D341Med (cell line): Measurements from ENCODE around the gene CELSR2.
"Not testable (repeated sequence)": the region's sequence is repeated elsewhere in the genome, so short reads cannot be mapped to it uniquely, and the experiment has no call there.

ENCODE experiments used
- DNase-seq: peaks from one replicate; pipeline ENCODE4 v3.0.0; 2012; ENCODE audit warnings: low spot score

CELSR2 gene

GRCh38 chr1:109301874-109302273 lies 52.5 kb downstream of the CELSR2 start:
- no peak for DNase-seq

- no peak for DNase-seq
Observed at GRCh38 chr1:109304226-109304920, 55.0 kb downstream of the CELSR2 start.

DNA sequence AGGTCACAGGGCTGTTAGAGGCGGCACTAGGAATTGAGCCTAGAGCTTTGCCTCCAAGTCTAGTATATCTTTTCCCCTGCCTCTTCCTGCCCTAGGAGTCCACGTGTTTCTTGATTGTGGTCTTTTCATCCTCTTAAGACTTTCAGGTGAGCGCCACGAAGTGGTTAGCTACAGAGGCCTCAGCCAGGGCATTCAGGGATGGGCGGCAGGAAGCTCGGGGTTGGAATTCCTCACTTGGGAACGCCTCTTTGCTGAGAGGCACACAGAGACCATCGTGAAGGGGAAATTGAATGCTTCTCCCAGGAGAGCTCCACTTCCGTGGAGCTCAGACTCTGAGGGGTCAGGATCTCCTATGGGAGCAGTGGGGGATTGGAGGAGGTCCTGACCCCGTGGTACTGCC lies 56.7 kb downstream of the CELSR2 start:
- DNase-seq = not testable (repeated sequence)

DNA sequence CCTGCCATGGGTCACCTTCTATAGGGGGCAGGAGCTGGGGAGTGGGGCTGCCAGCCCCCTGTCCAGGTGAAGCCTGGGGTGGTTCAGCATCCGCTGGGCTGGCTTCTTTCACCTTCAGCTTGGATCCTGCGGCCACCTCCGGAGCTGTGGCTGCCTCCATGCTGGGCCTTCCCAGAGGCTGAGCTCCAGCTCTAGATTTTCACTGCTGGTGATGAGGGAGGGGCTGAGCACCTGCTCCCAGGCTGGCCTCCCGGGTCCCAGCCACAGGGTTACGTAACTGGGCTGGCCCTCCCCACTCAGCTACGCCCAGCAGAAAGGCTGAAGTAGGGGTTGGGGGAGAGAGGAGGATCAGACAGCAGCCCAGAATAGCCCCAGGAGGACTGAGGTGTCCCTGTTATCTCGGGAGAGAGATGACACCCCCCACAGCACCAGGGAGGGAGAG lies 57.5 kb downstream of the CELSR2 start, which contains the start of gene MYBPHL:
Gene MYBPHL (minus strand): TSS at position 180 of the 442 bp plus-strand sequence. CDS start 20 bp downstream, at position 160.
- DNase-seq = peak; percentile 76

- DNase-seq = peak; percentile 81
Observed at GRCh38 chr1:109307274-109308021, 58.1 kb downstream of the CELSR2 start.

- DNase-seq = no peak
Observed at GRCh38 chr1:109309347-109309746, 60.0 kb downstream of the CELSR2 start.

GRCh38 chr1:109312246-109312645 lies 62.9 kb downstream of the CELSR2 start:
- no peak for DNase-seq

DNA sequence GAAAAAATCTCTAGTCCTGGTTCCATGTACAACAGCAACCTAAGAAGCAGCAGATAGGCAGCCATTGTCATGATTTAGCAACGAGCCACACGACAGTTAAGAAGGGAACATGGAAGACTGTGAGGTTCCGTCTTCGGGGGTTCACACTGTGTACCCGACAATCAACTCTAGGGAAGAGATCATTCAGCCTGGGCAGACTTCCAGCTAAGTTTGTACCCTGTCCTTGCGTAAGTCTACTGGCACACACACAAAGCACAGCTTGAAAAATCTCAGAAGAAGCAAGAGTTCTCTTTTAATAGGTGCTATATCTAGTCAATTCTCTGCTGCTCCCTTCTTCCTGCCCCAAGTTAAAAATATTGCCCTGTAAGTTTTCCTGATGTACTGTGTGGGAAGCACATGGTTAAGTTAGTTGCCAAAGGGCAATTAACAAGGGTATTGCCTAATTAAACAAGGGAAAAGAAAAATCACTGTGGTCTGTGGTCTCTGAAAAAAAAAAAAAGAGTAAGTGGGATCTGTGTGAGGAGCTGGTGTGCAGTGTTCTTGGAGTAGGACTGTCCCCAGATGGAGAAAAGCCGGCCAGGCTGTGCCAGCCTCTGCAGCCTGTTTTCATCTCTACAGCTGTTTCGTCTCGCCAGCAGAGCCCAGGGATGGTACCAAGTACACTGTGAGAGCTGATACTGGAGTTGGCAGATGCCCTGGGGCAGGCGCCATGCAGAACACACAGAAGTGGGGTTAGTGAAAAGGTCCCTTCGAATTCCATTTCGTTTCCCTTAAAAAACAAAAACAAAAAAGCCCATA lies 63.8 kb downstream of the CELSR2 start:
- peak; percentile 50 for DNase-seq

DNA sequence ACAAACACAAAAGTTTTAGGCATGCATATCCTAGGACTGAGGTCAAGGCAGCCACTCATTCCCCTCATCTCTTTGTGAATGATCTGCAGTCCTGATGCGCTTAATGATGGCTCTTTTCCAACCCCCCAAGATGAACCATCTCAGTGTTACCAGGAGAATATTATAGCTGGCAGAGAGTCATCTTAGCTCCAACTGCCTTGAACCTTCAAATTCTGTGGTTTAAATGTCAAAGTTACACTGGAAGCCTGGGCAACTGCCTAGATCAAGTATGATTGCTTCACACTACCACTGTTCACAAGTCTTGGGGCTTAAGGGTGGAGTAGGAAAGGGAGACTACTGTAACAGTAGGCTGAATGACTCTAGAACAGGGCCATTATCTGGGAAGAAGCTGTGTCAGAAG lies 65.5 kb downstream of the CELSR2 start:
- DNase-seq = no peak

DNA sequence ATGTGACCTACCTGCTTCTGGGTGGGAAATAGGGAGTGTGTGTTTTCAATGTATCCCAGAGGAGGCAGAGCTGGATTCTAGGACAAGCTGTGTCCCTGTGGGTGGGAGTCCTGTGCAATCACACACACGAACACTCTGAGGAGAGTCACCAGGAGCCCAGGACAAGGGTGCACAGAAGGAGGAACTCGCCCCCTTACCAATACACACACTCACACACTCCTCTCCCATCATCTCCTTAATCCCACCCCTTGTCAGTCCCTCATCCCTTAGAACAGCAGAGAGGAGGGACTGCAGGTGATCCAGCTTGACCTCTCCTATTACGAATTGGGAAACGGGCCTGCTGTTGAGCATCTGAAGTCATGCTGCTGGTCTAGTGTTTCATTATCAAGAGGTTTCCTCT lies 65.9 kb downstream of the CELSR2 start:
- no peak for DNase-seq

DNA sequence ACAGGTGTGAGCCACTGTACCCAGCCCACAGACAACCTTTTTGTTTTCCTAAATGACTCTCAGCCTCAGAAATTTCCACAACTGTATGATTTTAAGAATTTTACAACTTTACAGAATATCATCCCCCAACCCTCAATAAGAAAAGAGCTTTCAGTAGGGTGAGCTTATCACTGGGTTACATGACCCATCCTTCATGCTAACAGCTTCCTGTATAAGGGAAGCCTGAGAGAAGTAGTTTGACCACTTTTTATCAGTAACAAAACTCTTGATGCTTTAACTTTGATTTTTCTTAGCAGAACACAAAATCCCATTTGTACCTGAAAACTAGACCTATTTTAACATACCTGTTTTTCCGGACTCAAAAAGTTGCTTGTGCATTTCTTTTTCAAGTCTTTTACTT lies 67.2 kb downstream of the CELSR2 start:
- no peak for DNase-seq

DNA sequence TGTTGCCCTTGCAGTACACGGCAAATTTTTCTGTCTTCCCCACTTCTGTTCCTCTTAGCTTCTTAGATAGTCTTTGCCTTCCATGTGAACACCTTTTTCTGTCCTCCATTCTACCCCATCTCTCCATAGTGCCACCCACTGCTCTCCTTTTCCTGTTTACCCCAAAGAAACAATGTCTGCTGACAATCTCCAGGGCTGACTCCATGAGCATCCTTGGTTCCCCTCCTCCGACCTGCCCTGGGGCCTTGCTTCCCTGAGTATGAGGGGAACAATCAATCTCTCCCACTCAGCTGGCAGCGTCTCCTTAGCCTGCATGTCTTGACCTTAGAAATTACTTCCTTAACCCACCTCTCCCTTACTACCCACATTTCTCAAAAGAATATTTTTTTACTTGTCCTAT lies 69.8 kb downstream of the CELSR2 start:
- DNase-seq = no peak

GRCh38 chr1:109322974-109323373 lies 73.6 kb downstream of the CELSR2 start:
- DNase-seq = no peak
